ENCODE measurements around the gene ZNF536. TPM values are rescaled to one million over a fixed set of nuclear protein-coding genes. Genes with fewer than 3 reads are reported as not detected.

Gene ZNF536
- total and polyA plus RNA-seq, 10 of the 15 experiments (the other 5 are each of a cell fraction or from before 2014, with no cell fraction given), result not detected

DNA sequence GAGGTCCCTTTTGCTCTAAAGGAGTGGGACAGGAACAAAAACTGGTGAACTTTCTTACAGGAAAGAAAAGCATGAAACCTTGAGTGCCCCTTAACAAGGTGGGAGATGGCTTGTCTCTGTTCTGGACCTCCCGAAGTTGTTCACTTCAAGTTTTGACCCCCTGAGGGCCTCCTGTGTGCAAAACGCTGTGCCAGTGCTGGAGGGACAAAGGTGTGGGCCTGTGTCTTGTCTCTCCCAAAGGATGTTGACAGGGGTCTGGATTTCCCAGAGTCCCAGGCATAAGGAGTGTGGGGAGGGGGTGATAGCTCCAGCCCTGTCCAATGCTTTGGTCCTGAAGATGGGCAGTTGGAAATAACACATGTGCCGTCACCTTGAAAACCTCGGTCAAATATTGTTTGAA, 6.5 kb downstream of the ZNF536 start:
- SMC1A ChIA-PET (ENCODE audit: uncharacterized antibody, unreplicated experiment), result no interaction called here
- Histone ChIP-seq H3K79me2 (ENCODE audit: control insufficient read depth, insufficient read depth, low read length) (no peaks in the 10 kb centered on the region), H3K9me3 (replicated peaks; ENCODE audit: control insufficient read depth, insufficient read depth, low read length) (no peaks in the 10 kb centered on the region), H3K36me3 (ENCODE audit: control insufficient read depth in 2 of 2, insufficient read depth in 2 of 2, low read length in 1 of 2) (no peaks in the 10 kb centered on the region), H3K4me2 (ENCODE audit: control insufficient read depth, insufficient read depth) (no peak overlapping the region), H3K9ac (ENCODE audit: control insufficient read depth, insufficient read depth, low read length) (no peak overlapping the region), H3K27ac (ENCODE audit: control insufficient read depth, insufficient read depth) (no peak overlapping the region), H4K20me1 (ENCODE audit: control insufficient read depth, insufficient read depth) (no peaks in the 10 kb centered on the region), H2AFZ (ENCODE audit: control insufficient read depth, low read depth, low read length) (no peak overlapping the region), H3K27me3 (replicated peaks in 1 of 2; ENCODE audit: control insufficient read depth in 2 of 2, insufficient read depth in 2 of 2, low read length in 1 of 2) (no peaks in the 10 kb centered on the region), H3K4me1 (ENCODE audit: control insufficient read depth, insufficient read depth, low read length) (no peaks in the 10 kb centered on the region), H3K4me3 (no peak overlapping the region)
- intact Hi-C loops (cut with micrococcal nuclease; ENCODE audit: unreplicated experiment), result no loop called here
- TF ChIP-seq, protein P1, sequence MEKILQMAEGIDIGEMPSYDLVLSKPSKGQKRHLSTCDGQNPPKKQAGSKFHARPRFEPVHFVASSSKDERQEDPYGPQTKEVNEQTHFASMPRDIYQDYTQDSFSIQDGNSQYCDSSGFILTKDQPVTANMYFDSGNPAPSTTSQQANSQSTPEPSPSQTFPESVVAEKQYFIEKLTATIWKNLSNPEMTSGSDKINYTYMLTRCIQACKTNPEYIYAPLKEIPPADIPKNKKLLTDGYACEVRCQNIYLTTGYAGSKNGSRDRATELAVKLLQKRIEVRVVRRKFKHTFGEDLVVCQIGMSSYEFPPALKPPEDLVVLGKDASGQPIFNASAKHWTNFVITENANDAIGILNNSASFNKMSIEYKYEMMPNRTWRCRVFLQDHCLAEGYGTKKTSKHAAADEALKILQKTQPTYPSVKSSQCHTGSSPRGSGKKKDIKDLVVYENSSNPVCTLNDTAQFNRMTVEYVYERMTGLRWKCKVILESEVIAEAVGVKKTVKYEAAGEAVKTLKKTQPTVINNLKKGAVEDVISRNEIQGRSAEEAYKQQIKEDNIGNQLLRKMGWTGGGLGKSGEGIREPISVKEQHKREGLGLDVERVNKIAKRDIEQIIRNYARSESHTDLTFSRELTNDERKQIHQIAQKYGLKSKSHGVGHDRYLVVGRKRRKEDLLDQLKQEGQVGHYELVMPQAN (conservative IDR thresholded peaks at IDR 0.05), result no peak
- TF ChIP-seq NFIC (IDR thresholded peaks at IDR 0.05; ENCODE audit: low read depth, low read length) (no peak), NR2C1 (IDR thresholded peaks at IDR 0.05) (no peak)
- 20% methylated on average over 4 of the region's 4 CpGs for WGBS (ENCODE audit: insufficient coverage, insufficient replicate concordance, low lambda C conversion rate, missing lambda C conversion rate)
- no peak for ATAC-seq
- DNase-seq (ENCODE audit: low read depth, low spot score), result no peak
- RAD21 ChIA-PET (ENCODE audit: unreplicated experiment), result no interaction called here
- FAIRE-seq, result no peak
- POLR2A ChIA-PET, result no interaction called here
- no TSS peak for BruUV-seq (replicated peaks)
- CTCF ChIA-PET, result no interaction called here
- in situ Hi-C loops (cut with MboI), result no loop called here

GRCh38 chr19:30379841-30380610, 7.8 kb downstream of the ZNF536 start:
- TF ChIP-seq E2F4 (IDR thresholded peaks at IDR 0.05; ENCODE audit: low read depth, low read length) (no peak), ASH2L (IDR thresholded peaks at IDR 0.05; ENCODE audit: borderline replicate concordance, low read depth) (no peak), MYB (IDR thresholded peaks at IDR 0.05; ENCODE audit: borderline replicate concordance, low read depth, low read length) (no peak), TCF12 (IDR thresholded peaks at IDR 0.05; ENCODE audit: low read depth, low read length) (no peak), TBL1XR1 (IDR thresholded peaks at IDR 0.05; ENCODE audit: low read depth, low read length) (no peak), NFYA (IDR thresholded peaks at IDR 0.05; ENCODE audit: borderline replicate concordance, low read depth, low read length) (no peak), ESRRA (IDR thresholded peaks at IDR 0.05; ENCODE audit: low read length) (no peak)
- TF ChIP-seq, protein P2, sequence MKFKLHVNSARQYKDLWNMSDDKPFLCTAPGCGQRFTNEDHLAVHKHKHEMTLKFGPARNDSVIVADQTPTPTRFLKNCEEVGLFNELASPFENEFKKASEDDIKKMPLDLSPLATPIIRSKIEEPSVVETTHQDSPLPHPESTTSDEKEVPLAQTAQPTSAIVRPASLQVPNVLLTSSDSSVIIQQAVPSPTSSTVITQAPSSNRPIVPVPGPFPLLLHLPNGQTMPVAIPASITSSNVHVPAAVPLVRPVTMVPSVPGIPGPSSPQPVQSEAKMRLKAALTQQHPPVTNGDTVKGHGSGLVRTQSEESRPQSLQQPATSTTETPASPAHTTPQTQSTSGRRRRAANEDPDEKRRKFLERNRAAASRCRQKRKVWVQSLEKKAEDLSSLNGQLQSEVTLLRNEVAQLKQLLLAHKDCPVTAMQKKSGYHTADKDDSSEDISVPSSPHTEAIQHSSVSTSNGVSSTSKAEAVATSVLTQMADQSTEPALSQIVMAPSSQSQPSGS (IDR thresholded peaks at IDR 0.05; ENCODE audit: low read length), result no peak
- WGBS (ENCODE audit: insufficient coverage, insufficient replicate concordance, low lambda C conversion rate, missing lambda C conversion rate), result 12% methylated on average over 14 of the region's 14 CpGs
- CTCF ChIA-PET, result no interaction called here
- intact Hi-C loops (cut with micrococcal nuclease; ENCODE audit: unreplicated experiment) (no loop called here), in situ Hi-C loops (cut with MboI) (no loop called here)
- DNase-seq (ENCODE audit: low read depth, low spot score) (no peak), FAIRE-seq (no peak), ATAC-seq (no peak)
- no peaks in the 10 kb centered on the region for H3K9me3 ChIP-seq (replicated peaks; ENCODE audit: control insufficient read depth, insufficient read depth, low read length)
- no peaks in the 10 kb centered on the region for H3K79me2 ChIP-seq (ENCODE audit: control insufficient read depth, insufficient read depth, low read length)
- H3K36me3 ChIP-seq (ENCODE audit: control insufficient read depth in 2 of 2, insufficient read depth in 2 of 2, low read length in 1 of 2), result no peaks in the 10 kb centered on the region
- no peak overlapping the region for H3K4me2 ChIP-seq (ENCODE audit: control insufficient read depth, insufficient read depth)
- H2AFZ ChIP-seq (ENCODE audit: control insufficient read depth, low read depth, low read length), result no peak overlapping the region
- H3K4me1 ChIP-seq (ENCODE audit: control insufficient read depth, insufficient read depth, low read length), result no peaks in the 10 kb centered on the region
- H4K20me1 ChIP-seq (ENCODE audit: control insufficient read depth, insufficient read depth), result no peaks in the 10 kb centered on the region
- SMC1A ChIA-PET (ENCODE audit: uncharacterized antibody, unreplicated experiment), result no interaction called here
- no TSS peak for BruUV-seq (replicated peaks)
- H3K27ac ChIP-seq (ENCODE audit: control insufficient read depth, insufficient read depth), result no peak overlapping the region
- POLR2A ChIA-PET, result no interaction called here
- no peak overlapping the region for H3K9ac ChIP-seq (ENCODE audit: control insufficient read depth, insufficient read depth, low read length)
- RAD21 ChIA-PET (ENCODE audit: unreplicated experiment), result no interaction called here
- no peaks in the 10 kb centered on the region for H3K27me3 ChIP-seq (replicated peaks in 1 of 2; ENCODE audit: control insufficient read depth in 2 of 2, insufficient read depth in 2 of 2, low read length in 1 of 2)
- H3K4me3 ChIP-seq, result no peak overlapping the region
